IMR-90 (cell line): ENCODE data around the gene GNE. TPM values are rescaled to one million over a fixed set of nuclear protein-coding genes. Genes with fewer than 3 reads are reported as not detected.

Experiments used
- ATAC-seq: fragments of 200-7000 bp; cut with Tn5 transposase; 2 replicates; pipeline ENCODE4 v1.9.1; 2020; ENCODE audit warnings: low read depth, mild to moderate bottlenecking, moderate library complexity
- BruUV-seq: library from RNA; stranded (reverse); fragments of 400-500 nt; replicated peaks from 2 replicates; lab custom pipeline; 2021; lab: Mats Ljungman, UMichigan
- CTCF ChIA-PET: fragments of 300-600 bp; formaldehyde crosslinking; extraction: SDS; loops from one replicate; lab custom pipeline; 2021; ENCODE audit warnings: antibody characterized with exemption; lab: Yijun Ruan, JAX
- POLR2A ChIA-PET: fragments of 300-600 bp; sonication (Branson Sonifier 250); formaldehyde crosslinking; loops from one replicate; lab custom pipeline; 2022; ENCODE audit warnings: antibody characterized with exemption; ENCODE audit not compliant: unreplicated experiment; lab: Charles Lee
- DNase-seq: peaks from one replicate; pipeline ENCODE4 v3.0.0; 2013
- H2AFZ ChIP-seq: replicated peaks from 2 replicates; pipeline ENCODE3; 2013; ENCODE audit warnings: low read length, mild to moderate bottlenecking; ENCODE audit not compliant: poor library complexity
- H2AK5ac ChIP-seq: 2 replicates; pipeline ENCODE4 v1.6.1; 2013; ENCODE audit warnings: low read depth, low read length, inconsistent platforms
- H2AK9ac ChIP-seq: replicated peaks from 2 replicates; pipeline ENCODE3; 2013; ENCODE audit warnings: mild to moderate bottlenecking, low read depth, low read length, moderate library complexity; ENCODE audit not compliant: poor library complexity
- H2BK120ac ChIP-seq: 2 replicates; pipeline ENCODE4 v1.6.1; 2013; ENCODE audit warnings: low read depth, low read length, inconsistent platforms
- H2BK15ac ChIP-seq: 3 replicates; pipeline ENCODE4 v1.6.1; 2013; ENCODE audit warnings: low read depth, low read length, inconsistent platforms
- H2BK20ac ChIP-seq: 2 replicates; pipeline ENCODE4 v1.6.1; 2013; ENCODE audit warnings: low read depth, mild to moderate bottlenecking, inconsistent platforms, low read length, moderate library complexity
- H2BK5ac ChIP-seq: 2 replicates; pipeline ENCODE4 v1.6.1; 2013; ENCODE audit warnings: mild to moderate bottlenecking, low read depth, low read length, inconsistent platforms; ENCODE audit not compliant: poor library complexity, severe bottlenecking
- H3K14ac ChIP-seq: replicated peaks from 2 replicates; pipeline ENCODE4 v1.6.1; 2013; ENCODE audit warnings: low read depth, low read length, inconsistent platforms
- H3K18ac ChIP-seq: 2 replicates; pipeline ENCODE4 v1.6.1; 2013; ENCODE audit warnings: low read depth, low read length, control low read depth
- H3K23ac ChIP-seq: 2 replicates; pipeline ENCODE4 v1.6.1; 2013; ENCODE audit warnings: low read depth, low read length, inconsistent platforms
- H3K27ac ChIP-seq: 2 replicates; pipeline ENCODE4 v1.5.1; 2013; ENCODE audit warnings: mild to moderate bottlenecking, control low read depth, low read length; ENCODE audit not compliant: insufficient read depth
- H3K27me3 ChIP-seq: 2 replicates; pipeline ENCODE4 v1.6.1; 2013; ENCODE audit warnings: low read length; ENCODE audit not compliant: control insufficient read depth, insufficient read depth
- H3K36me3 ChIP-seq: 2 replicates; pipeline ENCODE4 v1.6.1; 2013; ENCODE audit warnings: low read length, mixed read lengths; ENCODE audit not compliant: control insufficient read depth, insufficient read depth
- H3K4ac ChIP-seq: 2 replicates; pipeline ENCODE4 v1.6.1; 2013; ENCODE audit warnings: low read depth, low read length, inconsistent platforms
- H3K4me1 ChIP-seq: 2 replicates; pipeline ENCODE4 v1.6.1; 2013; ENCODE audit warnings: low read length, mixed read lengths; ENCODE audit not compliant: control insufficient read depth, insufficient read depth
- H3K4me2 ChIP-seq: 2 replicates; pipeline ENCODE4 v1.6.1; 2013; ENCODE audit warnings: low read depth, mild to moderate bottlenecking, control low read depth, low read length, moderate library complexity
- H3K4me3 ChIP-seq: 2 replicates; pipeline ENCODE4 v1.5.1; 2013; ENCODE audit warnings: low read depth, mild to moderate bottlenecking, control low read depth, low read length, moderate library complexity; ENCODE audit not compliant: insufficient read depth
- H3K56ac ChIP-seq: 2 replicates; pipeline ENCODE4 v1.6.1; 2013; ENCODE audit warnings: low read length, inconsistent platforms; ENCODE audit not compliant: insufficient read depth; ENCODE audit errors: extremely low read depth
- H3K79me1 ChIP-seq, 2 experiments: 2 replicates each; pipeline ENCODE4 v1.6.1; 2013; ENCODE audit warnings: low read length in 2 of 2, inconsistent platforms in 1 of 2, low read depth in 1 of 2
- H3K9ac ChIP-seq: 2 replicates; pipeline ENCODE4 v1.6.1; 2013; ENCODE audit warnings: low read depth, low read length, control low read depth
- H3K9me1 ChIP-seq: 2 replicates; pipeline ENCODE4 v1.6.1; 2013; ENCODE audit warnings: low read length, inconsistent platforms; ENCODE audit not compliant: insufficient read depth
- H3K9me3 ChIP-seq: 2 replicates; pipeline ENCODE4 v1.6.1; 2013; ENCODE audit warnings: low read length; ENCODE audit not compliant: control insufficient read depth, insufficient read depth
- H4K20me1 ChIP-seq: 2 replicates; pipeline ENCODE4 v1.6.1; 2013; ENCODE audit warnings: low read length, inconsistent platforms; ENCODE audit not compliant: insufficient read depth
- H4K5ac ChIP-seq: 2 replicates; pipeline ENCODE4 v1.6.1; 2013; ENCODE audit warnings: mild to moderate bottlenecking, low read depth, low read length, control low read depth
- H4K8ac ChIP-seq, 2 experiments: 2 replicates each; pipeline ENCODE4 v1.6.1; 2013; ENCODE audit warnings: low read depth in 2 of 2, low read length in 2 of 2, control low read depth in 1 of 2, inconsistent platforms in 1 of 2
- H4K91ac ChIP-seq: 2 replicates; pipeline ENCODE4 v1.6.1; 2013; ENCODE audit warnings: low read depth, low read length, inconsistent platforms; ENCODE audit not compliant: insufficient read depth
- CHD1 ChIP-seq: IDR thresholded peaks from 2 replicates; pipeline ENCODE4 v1.6.1; 2012; ENCODE audit warnings: low read depth, low read length, improper control_type of control experiment
- CTCF ChIP-seq: conservative IDR thresholded peaks from 2 replicates; pipeline ENCODE4 v1.5.1; 2012; ENCODE audit warnings: mild to moderate bottlenecking, low read depth, low read length, improper control_type of control experiment
- FOS ChIP-seq: fragments of 150-350 bp; IDR thresholded peaks from 2 replicates; pipeline ENCODE4 v1.6.1; 2016; ENCODE audit warnings: low read depth, low read length
- MAZ ChIP-seq: IDR thresholded peaks from 2 replicates; pipeline ENCODE4 v1.6.1; 2012; ENCODE audit warnings: low read depth, mild to moderate bottlenecking, low read length, improper control_type of control experiment, moderate library complexity, borderline replicate concordance
- RAD21 ChIP-seq: IDR thresholded peaks from 2 replicates; pipeline ENCODE4 v1.6.1; 2012; ENCODE audit warnings: low read length, improper control_type of control experiment
- RCOR1 ChIP-seq: IDR thresholded peaks from 2 replicates; pipeline ENCODE4 v1.6.1; 2012; ENCODE audit warnings: mild to moderate bottlenecking, low read length, improper control_type of control experiment; ENCODE audit not compliant: insufficient replicate concordance
- RFX5 ChIP-seq: IDR thresholded peaks from 2 replicates; pipeline ENCODE4 v1.8.0; 2012; ENCODE audit warnings: low read depth, mild to moderate bottlenecking, low read length, moderate library complexity
- SMC3 ChIP-seq: fragments of 150-350 bp; IDR thresholded peaks from 2 replicates; pipeline ENCODE4 v1.6.1; 2016; ENCODE audit warnings: low read depth, mild to moderate bottlenecking, antibody characterized with exemption, low read length, moderate library complexity
- USF2 ChIP-seq: fragments of 150-350 bp; IDR thresholded peaks from 2 replicates; pipeline ENCODE4 v1.6.1; 2017; ENCODE audit warnings: mild to moderate bottlenecking, antibody characterized with exemption, low read length, low read depth
- WGBS, 2 experiments: methylation state at CpG; one replicate each; pipeline versions ENCODE4 v1.1.5 to v1.1.7; 2013; ENCODE audit warnings: missing lambda C conversion rate in 2 of 2; ENCODE audit not compliant: insufficient read length in 1 of 2; ENCODE audit errors: extremely low coverage in 2 of 2; 5-methylcytosine and 5-hydroxymethylcytosine counted together
- dilution Hi-C: fragments of 300-500 bp; cut with HindIII; formaldehyde crosslinking; loops from one replicate; pipeline ENCODE4 v1.14.3; 2018; ENCODE audit warnings: low sequenced_read_pairs; ENCODE audit not compliant: unreplicated experiment
- in situ Hi-C: fragments of 300-500 bp; cut with MboI; formaldehyde crosslinking; loops from 3 replicates; pipeline ENCODE4 v1.14.3; 2019; ENCODE audit warnings: low sequenced_read_pairs, inconsistent platforms, mixed read lengths
- intact Hi-C: fragments of 100-400 bp; cut with micrococcal nuclease; formaldehyde crosslinking; loops from 2 replicates; pipeline ENCODE4 v1.10.0; 2022
- polyA plus RNA-seq, 3 experiments: library from polyadenylated mRNA; depleted of rRNA; stranded (reverse); fragments of >200 nt; gene quantifications; 2 replicates each; pipeline ENCODE4 v1.2.3, GENCODE V29; 2012; ENCODE audit warnings: low replicate concordance in 1 of 3
- total RNA-seq: library from RNA; depleted of rRNA; stranded (reverse); fragments of >200 nt; gene quantifications from 2 replicates; pipeline ENCODE4 v1.2.3, GENCODE V29; 2012

GNE gene
- total and polyA plus RNA-seq, 2 of the 4 experiments (the other 2 are of a cell fraction), result 11.7 to 34.1 TPM

GRCh38 chr9:36278243-36278642, 20.0 kb upstream of the GNE start:
- Histone ChIP-seq H2BK15ac (no peak overlapping the region), H2BK20ac (no peak overlapping the region), H4K8ac (no peak overlapping the region), H3K4ac (no peak overlapping the region), H3K18ac (no peak overlapping the region), H3K56ac (no peak overlapping the region), H3K23ac (no peak overlapping the region), H3K4me3 (no peak overlapping the region), H3K27me3 (no peaks in the 10 kb centered on the region), H3K27ac (no peak overlapping the region), H3K9me1 (no peaks in the 10 kb centered on the region; the same call in 1 of the 2 replicates), H3K4me2 (no peak overlapping the region), H4K5ac (no peak overlapping the region), H2AK5ac (no peak overlapping the region), H2AK9ac (no peak overlapping the region), H2BK120ac (no peak overlapping the region), H3K9me3 (no peaks in the 10 kb centered on the region), H4K20me1 (no peaks in the 10 kb centered on the region), H3K36me3 (no peaks in the 10 kb centered on the region), H2BK5ac (no peak overlapping the region), H3K14ac (no peak overlapping the region), H4K91ac (no peak overlapping the region), H2AFZ (no peak overlapping the region), H3K79me1 (no peaks in the 10 kb centered on the region), H3K4me1 (no peaks in the 10 kb centered on the region; the same call in 1 of the 2 replicates), H3K9ac (no peak overlapping the region)
- TF ChIP-seq SMC3 (no peak), RCOR1 (no peak), USF2 (no peak), CTCF (no peak), MAZ (no peak), FOS (no peak), CHD1 (no peak), RAD21 (no peak), RFX5 (no peak)
- DNase-seq (no peak), ATAC-seq (no peak)
- no TSS peak for BruUV-seq
- WGBS, 2 experiments, result no CpG with 5 or more reads among the region's 2 CpGs
- ChIA-PET CTCF (no interaction called here), POLR2A (no interaction called here)
- intact Hi-C loops, result no loop called here
- dilution Hi-C loops, result no loop called here
- in situ Hi-C loops, result no loop called here
